ENCODE results near the gene FAM107B.

The FAM107B gene

DNA sequence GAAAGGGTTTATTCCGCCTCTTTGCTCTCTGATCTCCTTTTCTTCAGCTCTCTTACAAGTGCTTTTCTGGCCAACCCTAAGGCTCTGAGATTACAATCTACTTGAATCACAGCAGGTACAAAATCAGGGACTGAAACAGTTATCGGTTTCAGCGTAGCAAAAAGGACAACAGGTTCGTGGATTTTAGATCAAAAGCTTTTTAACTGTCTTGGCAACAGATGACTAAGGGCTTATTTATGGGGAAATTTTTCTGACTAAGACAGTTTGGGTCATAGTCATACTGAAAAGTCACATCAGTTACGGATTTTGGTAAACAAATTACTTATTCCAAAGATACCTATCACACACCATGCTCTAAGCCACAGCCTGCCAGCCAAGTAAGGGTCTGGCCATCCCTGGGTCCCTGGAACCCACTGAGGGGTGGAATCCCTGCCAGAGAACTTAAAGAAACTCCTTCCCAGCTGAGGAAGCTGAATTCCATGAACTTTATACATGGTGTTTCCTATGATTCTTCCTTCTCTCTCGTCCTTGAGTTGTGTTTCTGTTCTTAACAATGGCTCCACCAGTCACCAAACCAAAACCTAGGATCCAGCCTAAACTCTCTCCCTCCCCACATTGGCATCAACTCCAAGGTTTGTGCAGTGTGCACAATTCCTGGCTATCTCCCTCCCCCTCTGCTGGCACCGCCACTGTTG lies 169.3 kb downstream of the FAM107B start:
- peaks cover 26% of the 10 kb centered on the region for H3K27me3 Mint-ChIP-seq (ENCODE audit: low read depth, poor library complexity)
- H3K36me3 Mint-ChIP-seq (ENCODE audit: low read depth), result peaks cover 10% of the 10 kb centered on the region
- H3K4me3 Mint-ChIP-seq, result peak overlapping the region; percentile 92
- DNase-seq, result no peak
- H3K4me1 Mint-ChIP-seq, result peaks cover 36% of the 10 kb centered on the region
- TF ChIP-seq, protein P1, sequence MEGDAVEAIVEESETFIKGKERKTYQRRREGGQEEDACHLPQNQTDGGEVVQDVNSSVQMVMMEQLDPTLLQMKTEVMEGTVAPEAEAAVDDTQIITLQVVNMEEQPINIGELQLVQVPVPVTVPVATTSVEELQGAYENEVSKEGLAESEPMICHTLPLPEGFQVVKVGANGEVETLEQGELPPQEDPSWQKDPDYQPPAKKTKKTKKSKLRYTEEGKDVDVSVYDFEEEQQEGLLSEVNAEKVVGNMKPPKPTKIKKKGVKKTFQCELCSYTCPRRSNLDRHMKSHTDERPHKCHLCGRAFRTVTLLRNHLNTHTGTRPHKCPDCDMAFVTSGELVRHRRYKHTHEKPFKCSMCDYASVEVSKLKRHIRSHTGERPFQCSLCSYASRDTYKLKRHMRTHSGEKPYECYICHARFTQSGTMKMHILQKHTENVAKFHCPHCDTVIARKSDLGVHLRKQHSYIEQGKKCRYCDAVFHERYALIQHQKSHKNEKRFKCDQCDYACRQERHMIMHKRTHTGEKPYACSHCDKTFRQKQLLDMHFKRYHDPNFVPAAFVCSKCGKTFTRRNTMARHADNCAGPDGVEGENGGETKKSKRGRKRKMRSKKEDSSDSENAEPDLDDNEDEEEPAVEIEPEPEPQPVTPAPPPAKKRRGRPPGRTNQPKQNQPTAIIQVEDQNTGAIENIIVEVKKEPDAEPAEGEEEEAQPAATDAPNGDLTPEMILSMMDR (IDR thresholded peaks at IDR 0.05), result no peak
- no peaks in the 10 kb centered on the region for H3K9me3 Mint-ChIP-seq
- H3K27ac Mint-ChIP-seq, result no peak overlapping the region

DNA sequence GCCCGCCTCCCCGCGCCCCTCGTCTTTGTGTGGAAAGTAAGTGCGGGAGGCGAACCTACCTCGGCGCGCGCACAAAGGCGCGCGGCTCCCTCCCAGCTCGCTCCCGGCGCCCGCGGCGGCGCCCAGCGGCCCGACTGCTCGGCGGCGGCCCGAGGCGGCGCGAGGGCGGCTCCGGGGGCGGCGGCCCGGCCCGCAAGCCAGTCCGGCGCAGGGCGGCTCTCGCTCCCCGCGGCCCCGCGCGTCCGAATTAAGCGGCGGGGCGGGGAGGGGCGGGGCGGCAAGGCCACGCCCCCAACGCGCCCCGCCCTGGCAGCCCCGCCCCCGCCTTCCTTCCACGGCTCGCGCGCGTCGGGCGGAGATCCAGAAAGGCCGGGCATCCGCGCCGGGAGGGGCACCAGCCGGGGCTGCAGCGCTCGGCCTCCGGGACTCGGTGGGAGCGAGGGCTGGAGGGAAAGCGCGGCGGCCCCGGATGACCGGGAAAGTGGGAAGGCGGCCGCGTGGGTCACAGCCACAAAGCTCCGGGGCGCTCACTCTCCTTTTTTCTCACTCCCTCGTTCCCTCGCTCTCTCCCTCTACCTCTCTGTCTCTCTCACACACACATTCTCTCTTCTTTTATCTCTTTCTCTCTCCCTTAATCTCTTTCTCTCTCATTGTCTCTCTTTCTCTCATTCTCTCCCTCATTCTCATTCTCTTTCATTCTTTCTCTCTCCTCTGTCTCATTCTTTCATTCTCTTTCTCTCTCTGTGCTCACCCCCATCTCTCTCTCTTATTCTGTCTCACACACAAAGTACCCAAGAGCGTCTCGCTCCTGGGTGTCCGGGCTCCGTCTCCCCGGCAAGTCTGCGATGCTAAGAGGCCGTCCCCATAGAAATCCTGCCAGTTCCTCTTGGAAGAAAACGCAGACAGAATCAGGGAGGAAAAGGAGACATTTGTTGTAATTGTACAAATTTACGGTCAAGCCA lies 170.2 kb downstream of the FAM107B start:
- H3K4me3 Mint-ChIP-seq, result peak overlapping the region; percentile 92
- TF ChIP-seq, protein P1 (IDR thresholded peaks at IDR 0.05), result no peak

DNA sequence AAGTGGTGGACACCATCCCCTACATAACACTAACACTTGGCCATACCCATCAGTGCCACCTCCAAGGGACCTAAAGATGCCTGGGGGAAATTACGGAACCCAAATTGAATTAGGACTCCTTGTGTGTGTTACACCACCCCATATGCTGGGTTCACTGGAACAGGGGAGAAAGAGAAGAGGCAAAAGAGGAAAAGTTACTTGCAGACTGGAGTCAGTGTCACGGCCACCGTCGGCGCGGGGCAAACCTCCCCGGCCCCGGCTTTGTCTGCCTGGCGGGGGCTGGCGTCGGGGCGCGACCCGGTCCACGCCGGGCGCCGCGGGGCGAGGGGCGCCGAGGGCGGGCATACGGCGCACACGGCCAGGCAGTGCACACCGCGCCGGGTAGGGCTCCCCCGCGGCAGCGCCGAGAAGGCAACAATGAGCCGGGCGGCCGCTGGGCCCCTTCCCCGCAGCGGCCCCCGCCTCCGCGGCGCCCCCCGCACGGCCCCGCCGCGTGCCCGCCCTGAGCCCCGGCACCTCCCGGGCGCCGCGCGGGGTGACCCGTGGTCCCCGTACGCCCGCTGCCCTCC lies 171.1 kb downstream of the FAM107B start:
- Mint-ChIP-seq H3K4me3 (peak overlapping the region; percentile 97), H3K4me1 (peaks cover 40% of the 10 kb centered on the region)
- TF ChIP-seq, protein P1 (IDR thresholded peaks at IDR 0.05), result no peak

More for the DNA sequence above, 170.2 kb downstream of the FAM107B start:
- Mint-ChIP-seq H3K36me3 (ENCODE audit: low read depth) (peaks cover 19% of the 10 kb centered on the region), H3K27me3 (ENCODE audit: low read depth, poor library complexity) (peaks cover 22% of the 10 kb centered on the region), H3K27ac (no peak overlapping the region), H3K4me1 (peaks cover 36% of the 10 kb centered on the region), H3K9me3 (no peaks in the 10 kb centered on the region)
- peak; percentile 81 for DNase-seq

DNA sequence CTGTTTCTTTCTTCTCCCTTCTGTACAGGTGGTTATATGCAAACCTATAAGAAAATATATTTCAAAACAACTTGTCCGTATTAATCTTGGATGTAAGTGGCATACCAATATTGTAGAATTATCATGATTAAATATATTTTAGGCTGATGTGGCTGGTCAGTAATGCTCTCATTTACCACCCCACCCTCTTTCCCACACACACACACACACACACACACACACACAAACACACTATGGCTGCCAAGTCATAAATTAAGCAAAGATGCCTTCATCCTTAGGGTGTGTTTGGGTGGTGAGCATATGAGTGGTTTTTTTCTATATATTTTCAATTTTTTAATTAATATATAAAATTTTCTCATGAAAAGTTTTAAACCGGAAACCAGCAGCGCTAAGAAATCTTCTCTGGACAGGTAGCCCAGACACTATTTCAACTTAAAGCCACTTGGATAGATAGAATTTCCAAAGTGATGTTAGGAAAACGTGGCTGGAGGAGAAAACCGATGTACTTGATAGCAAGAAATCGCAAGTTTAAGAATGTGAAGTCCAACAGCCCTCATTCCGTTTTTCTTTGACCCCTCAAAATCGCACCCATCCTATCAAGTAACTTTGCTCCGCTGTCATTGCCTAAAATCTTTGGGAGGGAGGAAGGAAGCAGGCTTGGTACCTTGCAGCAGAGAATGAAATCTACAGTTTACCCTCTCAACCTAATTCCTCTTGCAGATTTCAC lies 171.7 kb downstream of the FAM107B start:
- Mint-ChIP-seq H3K4me1 (peaks cover 44% of the 10 kb centered on the region), H3K36me3 (ENCODE audit: low read depth) (peaks cover 29% of the 10 kb centered on the region), H3K27ac (no peak overlapping the region), H3K27me3 (ENCODE audit: low read depth, poor library complexity) (peaks cover 20% of the 10 kb centered on the region), H3K4me3 (peak overlapping the region; percentile 97), H3K9me3 (no peaks in the 10 kb centered on the region)
- DNase-seq, result no peak
- TF ChIP-seq, protein P1 (IDR thresholded peaks at IDR 0.05), result no peak

More for the DNA sequence above, 171.1 kb downstream of the FAM107B start:
- Mint-ChIP-seq H3K36me3 (ENCODE audit: low read depth) (peaks cover 23% of the 10 kb centered on the region), H3K27ac (peak overlapping the region; percentile 52), H3K9me3 (no peaks in the 10 kb centered on the region), H3K27me3 (ENCODE audit: low read depth, poor library complexity) (peaks cover 19% of the 10 kb centered on the region)
- peak; percentile 43 for DNase-seq

DNA sequence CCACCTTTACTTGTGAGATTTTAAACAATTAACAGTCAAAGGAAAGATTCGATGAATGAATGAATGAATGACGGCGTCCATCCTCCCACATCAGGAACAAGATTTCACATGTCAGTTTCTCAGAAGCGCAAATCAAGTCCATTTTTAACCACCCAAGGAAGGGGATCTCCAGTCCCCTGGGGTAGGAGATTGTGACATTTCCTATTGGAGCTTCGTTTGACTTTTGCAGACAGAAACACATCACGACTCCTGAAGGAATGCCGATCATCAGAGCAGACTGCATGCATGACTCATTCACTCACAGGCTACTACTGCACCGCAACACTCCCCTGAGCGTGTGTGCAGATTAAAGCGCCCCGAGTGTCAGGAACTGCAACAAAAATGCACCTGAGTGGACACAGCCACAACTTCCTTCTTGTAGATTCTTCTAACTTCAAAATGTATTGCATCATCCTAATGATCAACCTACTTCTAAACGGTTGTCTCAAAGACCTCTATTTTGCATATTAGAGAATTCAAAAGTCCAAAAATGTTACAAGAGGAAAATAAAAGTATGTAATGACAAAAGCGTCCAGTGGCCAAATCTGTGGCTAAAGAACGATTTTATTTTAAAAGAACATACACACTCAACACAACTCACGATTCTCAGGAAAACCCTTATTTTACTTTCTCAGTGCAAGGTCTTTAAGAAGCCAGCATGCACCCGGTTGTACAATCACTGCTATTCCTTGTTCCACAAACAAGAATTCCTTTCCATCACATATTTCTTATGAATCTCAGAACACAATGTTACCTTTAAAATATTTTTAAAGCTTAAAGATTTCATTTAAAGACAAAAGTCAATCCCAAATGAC lies 172.6 kb downstream of the FAM107B start:
- TF ChIP-seq, protein P1 (IDR thresholded peaks at IDR 0.05), result no peak
- Mint-ChIP-seq H3K27ac (no peak overlapping the region), H3K9me3 (no peaks in the 10 kb centered on the region), H3K27me3 (ENCODE audit: low read depth, poor library complexity) (peaks cover 22% of the 10 kb centered on the region), H3K36me3 (ENCODE audit: low read depth) (peaks cover 35% of the 10 kb centered on the region), H3K4me3 (peak overlapping the region; percentile 97), H3K4me1 (peaks cover 44% of the 10 kb centered on the region)
- DNase-seq, result no peak
